Sigmoid colon (tissue), 4 donors: ENCODE data around the gene UNC119B.

Source experiments
- POLR2A ChIP-seq, 2 donors: fragments of 450-650 bp; IDR thresholded peaks; one replicate each; pipeline ENCODE4 v1.6.1; 2016; ENCODE audit warnings: antibody characterized with exemption in 2 of 2, mild to moderate bottlenecking in 2 of 2, moderate library complexity in 2 of 2
- POLR2AphosphoS5 ChIP-seq, 4 donors: sonication (generic); formaldehyde crosslinking; IDR thresholded peaks; one replicate each; pipeline ENCODE4 v1.6.1; 2017; ENCODE audit warnings: antibody characterized with exemption in 4 of 4
- TF ChIP-seq, protein P1 (sequence below), 4 experiments: fragments of 450-650 bp in 3 of 4; fragments of 200-600 bp in 1 of 4; IDR thresholded peaks; one replicate each; pipeline ENCODE4 v1.5.1; 2016 to 2019; ENCODE audit warnings: antibody characterized with exemption in 4 of 4, mild to moderate bottlenecking in 3 of 4, moderate library complexity in 2 of 4

DNA sequence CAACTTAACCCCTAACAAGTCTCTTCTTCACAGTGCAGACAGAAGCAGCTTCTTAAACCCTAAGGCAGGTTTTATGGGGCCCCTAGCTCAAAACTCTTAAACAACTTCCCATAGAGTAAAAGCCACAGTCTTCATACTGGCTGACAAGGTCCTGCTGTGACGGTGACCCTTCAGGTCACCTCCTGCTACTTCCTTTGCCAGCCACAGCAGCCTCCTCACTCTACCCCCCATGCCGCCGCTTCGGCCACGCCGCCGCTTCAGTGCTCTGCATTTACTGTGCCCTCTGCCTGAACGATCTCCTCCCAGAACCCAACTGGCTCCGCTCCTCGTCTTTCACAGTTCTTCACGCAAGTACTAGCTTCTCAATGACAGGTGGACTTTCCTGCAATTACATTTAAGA is 60.8 kb downstream of the UNC119B start:
- TF ChIP-seq, protein P1, sequence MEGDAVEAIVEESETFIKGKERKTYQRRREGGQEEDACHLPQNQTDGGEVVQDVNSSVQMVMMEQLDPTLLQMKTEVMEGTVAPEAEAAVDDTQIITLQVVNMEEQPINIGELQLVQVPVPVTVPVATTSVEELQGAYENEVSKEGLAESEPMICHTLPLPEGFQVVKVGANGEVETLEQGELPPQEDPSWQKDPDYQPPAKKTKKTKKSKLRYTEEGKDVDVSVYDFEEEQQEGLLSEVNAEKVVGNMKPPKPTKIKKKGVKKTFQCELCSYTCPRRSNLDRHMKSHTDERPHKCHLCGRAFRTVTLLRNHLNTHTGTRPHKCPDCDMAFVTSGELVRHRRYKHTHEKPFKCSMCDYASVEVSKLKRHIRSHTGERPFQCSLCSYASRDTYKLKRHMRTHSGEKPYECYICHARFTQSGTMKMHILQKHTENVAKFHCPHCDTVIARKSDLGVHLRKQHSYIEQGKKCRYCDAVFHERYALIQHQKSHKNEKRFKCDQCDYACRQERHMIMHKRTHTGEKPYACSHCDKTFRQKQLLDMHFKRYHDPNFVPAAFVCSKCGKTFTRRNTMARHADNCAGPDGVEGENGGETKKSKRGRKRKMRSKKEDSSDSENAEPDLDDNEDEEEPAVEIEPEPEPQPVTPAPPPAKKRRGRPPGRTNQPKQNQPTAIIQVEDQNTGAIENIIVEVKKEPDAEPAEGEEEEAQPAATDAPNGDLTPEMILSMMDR (IDR thresholded peaks at IDR 0.05): no peak
- no peak for TF ChIP-seq POLR2AphosphoS5 (IDR thresholded peaks at IDR 0.05)
- no peak for TF ChIP-seq POLR2A (IDR thresholded peaks at IDR 0.05)
